NOMO-1 treated with DMSO at 0.1 percent for 48 hours (cell line): ENCODE results near the gene HMCN2.
"Not testable (repeated sequence)": the region's sequence is repeated elsewhere in the genome, so short reads cannot be mapped to it uniquely, and the experiment has no call there.

Experiments
- DNase-seq: peaks from one replicate; lab custom pipeline; 2025; ENCODE audit not compliant: unreplicated experiment; lab: John Stamatoyannopoulos, UW

HMCN2 gene

DNA sequence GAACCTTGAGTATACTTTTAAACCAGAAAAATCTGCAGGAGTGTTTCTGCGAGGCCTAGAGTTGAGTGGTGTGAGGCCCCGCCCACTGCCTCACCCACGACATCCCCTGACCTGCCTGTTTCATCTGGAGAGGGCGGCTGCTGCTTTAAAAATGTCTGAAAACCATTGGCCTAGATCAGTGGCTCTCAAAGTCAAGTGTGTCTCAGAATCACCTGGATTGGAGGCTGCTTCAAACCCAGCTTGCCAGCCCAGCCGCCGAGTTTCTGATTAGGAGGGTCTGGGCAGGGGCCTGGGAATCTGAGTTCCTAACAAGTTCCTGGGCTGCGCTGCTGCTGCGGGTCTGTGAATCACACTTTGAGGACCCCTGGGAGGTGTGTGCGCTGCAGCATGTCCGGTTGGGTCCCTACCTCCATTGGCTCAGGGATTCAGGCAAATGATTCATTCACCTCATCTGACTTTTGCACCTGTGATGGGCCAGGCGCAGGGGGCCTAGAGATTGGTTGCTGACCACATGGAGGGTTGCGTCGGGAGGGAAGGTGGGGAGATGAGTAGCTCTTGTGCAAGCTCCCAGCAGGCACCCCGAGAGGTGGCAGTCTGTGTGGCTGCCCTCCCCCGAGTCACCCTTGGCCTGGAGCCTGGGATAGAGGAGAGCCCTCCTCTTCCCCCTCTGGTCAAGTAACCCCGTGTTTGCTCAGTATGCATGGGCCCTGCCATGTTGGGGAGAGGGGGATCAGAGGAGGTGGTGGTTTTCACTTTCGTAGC, 27.6 kb upstream of the HMCN2 start:
- no peak for DNase-seq

- no peak for DNase-seq
These were observed 26.2 kb upstream of the HMCN2 start for GRCh38 chr9:130239363-130239695.

GRCh38 chr9:130239741-130240241, 25.8 kb upstream of the HMCN2 start:
- no peak for DNase-seq

GRCh38 chr9:130240410-130241197, 25.0 kb upstream of the HMCN2 start:
- peak; percentile 64 for DNase-seq

DNA sequence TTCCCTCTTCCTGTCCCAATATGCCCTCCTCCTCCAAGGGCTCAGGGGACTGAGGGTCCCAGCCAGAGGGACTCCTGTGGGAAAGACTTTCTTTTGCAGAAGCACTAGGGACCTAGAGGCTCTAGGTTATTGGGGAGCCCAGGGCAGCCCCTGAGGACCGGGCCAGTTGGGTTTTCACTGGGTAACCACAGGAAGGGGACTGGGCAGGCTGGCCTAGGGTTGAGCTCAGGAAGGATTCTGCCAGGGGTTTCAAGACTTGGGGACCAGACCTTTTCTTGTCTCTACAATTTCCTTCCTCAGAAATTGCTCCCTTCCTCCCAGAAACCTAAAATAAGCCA, 24.4 kb upstream of the HMCN2 start:
- no peak for DNase-seq

DNA sequence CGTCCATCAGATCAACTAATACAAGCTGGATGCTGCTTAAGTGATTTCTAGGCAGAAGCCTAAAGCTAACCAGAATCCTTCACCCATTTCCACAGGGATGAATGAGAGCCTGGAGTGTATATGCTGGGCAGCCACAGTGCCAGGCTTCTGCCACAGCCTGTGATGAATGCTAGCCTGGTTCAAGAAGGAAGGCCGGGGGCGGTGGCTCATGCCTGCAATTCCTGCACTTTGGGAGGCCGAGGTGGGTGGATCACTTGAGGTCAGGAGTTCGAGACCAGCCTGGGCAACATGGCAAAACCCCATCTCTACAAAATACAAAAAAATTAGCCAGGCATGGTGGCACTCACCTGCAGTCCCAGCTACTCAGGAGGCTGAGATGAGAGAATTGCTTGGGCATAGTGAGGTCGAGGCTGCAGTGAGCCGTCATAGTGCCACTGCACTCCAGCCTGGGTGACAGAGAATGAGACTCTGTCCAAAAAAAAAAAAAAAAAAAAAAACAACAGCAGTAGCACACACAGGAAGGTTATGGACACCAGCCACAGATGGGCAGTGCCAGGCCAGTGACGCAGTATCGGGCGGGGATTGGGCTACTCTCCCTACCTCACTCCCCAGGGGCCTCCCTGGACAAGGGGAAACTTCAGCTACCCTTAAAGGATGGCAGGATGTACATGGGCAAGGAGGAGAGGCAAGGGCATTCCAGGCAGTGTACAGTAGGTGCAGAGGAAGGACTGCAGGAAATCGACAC, 23.1 kb upstream of the HMCN2 start:
- DNase-seq = no peak

- peak; percentile 18 for DNase-seq
These were observed 22.3 kb upstream of the HMCN2 start for GRCh38 chr9:130243015-130243881.

- DNase-seq = no peak
These were observed 21.7 kb upstream of the HMCN2 start for GRCh38 chr9:130243882-130244170.

- DNase-seq = no peak
These were observed 20.9 kb upstream of the HMCN2 start for GRCh38 chr9:130244548-130245165.

DNA sequence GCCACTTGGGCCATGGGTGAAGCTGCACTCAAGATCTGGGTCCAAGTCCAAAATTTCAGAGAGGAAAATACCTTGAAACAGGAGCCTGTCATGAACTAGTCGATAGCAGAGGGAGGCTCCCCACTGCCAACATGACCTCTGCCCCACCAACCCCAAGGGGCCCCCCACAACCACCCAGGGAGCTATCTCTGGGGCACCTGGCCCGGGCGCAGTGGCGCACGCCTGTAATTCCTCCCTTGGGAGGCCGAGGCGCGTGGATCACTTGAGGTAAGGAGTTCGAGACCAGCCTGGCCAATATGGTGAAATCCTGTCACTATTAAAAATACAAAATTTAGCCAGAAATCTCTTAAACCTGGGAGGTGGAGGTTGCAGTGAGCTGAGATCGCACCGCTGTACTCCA, 20.1 kb upstream of the HMCN2 start:
- no peak for DNase-seq

DNA sequence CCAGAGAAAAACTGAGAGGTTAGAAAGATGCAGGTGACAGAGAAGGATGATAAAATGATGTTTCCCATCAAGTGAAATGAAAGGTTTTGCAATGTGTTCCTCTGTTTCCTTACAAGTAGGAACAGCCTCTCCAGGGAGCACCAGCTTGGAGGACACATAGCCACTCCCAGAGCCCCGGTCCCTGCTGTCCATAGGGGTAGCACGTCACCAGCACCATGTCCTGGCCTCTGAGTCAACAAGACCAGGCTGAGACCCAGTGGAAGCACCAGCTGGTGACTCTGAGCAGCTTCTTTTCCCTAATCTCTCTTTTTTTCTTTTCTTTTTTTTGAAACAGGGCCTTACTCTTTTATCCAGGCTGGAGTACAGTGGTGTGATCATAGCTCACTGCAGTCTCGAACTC, 19.4 kb upstream of the HMCN2 start:
- no peak for DNase-seq

DNA sequence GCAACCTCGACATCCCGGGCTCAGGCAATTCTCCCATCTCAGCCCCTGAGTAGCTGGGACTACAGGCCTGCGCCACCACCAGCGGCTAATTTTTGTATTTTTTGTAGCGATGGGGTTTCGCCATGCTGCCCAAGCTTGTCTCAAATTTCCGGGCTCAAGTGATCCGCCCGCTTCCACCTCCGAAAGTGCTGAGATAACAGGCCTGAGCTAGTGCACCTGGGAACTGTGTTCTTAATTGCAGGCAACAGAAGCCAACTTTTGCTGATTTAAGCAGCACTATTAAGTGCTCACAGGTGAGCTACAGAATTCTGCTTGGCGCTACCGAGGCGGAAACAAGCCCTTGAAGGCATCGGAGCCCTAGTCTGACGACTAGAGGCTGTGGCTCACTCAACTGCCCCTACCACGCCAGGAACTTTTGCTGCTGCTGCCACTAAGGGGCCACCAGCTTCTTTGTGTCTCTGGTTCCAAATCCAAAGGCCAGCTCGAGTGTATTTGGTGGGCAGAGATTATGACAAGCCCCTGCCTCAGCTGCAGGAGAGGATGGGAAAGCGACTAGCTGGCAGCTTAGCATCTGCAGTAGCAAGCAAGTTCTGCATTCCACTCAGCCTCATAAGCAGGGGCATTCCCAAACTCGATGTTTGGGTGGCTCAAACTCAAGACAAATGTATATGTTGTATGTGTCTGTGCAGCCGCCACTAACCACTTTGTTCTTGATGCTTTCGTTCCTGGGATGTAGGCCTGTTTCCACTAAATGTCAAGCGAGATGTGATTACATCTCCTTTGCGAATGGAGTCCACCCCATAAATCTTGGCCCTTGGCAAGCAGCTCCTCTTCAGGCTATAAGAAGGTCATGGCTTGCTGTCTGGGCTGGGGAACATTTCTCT, 10.6 kb upstream of the HMCN2 start:
- DNase-seq = no peak

DNA sequence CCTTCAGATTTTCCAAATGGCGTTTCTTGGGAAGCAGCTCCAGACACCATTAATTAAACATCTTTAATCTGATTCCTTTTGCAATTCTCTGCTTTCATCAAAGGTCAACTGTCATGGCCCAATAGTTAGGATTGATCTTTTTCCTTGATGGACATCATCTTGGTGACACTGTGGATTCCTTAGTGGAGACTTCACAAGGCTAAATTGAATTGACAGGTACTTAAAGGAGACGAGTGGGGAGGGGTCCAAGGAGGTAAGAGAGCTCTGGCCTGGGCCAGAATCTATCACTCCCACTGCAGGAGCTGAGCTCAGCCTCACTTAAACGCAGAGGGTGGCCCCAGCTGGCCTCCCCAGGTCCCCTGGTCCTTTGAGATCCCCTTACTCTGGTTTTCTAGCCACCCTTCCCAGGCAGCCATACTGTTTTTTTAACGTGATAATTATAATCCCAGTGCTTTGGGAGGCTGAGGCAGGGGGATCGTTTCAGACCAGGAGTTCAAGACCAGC, 9.9 kb upstream of the HMCN2 start:
- DNase-seq = no peak

- DNase-seq = no peak
These were observed 8.9 kb upstream of the HMCN2 start for GRCh38 chr9:130256644-130257043.

- not testable (repeated sequence) for DNase-seq
These were observed 7.4 kb upstream of the HMCN2 start for GRCh38 chr9:130258137-130258536.

- no peak for DNase-seq
These were observed 6.5 kb upstream of the HMCN2 start for GRCh38 chr9:130259044-130259443.

DNA sequence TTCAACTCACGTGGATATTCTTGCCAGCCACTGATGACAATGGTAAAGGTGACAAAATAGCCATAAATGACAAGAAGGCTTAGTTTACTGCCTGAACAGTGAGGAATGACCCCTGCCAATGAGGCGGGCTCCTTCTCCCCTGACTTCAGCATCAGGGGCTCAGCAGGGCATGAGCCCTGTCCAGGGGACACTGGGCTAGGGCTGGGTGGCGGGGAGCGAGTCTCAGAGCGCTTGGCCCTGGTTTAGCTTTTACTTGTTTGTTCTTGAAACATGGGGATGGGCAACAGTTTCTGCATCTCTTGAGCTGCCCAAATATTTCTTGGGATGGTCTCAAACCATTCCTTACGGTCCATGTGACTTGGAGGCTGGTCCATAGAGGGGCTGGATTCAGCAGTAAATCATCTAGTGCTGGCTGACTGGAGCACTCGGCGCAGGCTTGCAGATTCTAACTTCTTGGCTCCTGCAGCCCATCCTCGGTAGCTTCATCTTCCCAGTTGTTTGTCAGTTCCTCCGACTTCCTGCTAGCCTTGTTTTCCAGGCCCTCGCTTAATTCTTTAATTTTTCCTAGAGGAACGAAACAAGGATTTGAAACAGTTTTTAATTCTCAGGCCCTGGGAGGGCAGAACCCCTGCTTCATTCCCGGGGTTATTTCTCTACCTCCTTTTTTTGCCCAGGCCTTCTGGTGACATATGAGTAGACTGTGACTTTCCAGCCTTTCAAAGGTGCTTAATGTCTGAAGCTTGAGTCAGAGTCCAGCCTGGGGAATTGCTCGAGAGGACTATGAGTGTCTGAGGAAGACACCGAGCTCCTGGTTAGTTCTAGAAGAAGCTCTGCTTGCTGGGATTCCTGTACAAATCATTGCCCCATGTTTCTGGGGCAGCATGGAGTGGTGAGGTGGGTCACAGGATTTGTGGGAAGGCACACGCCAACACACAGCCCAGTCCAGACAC, 4.5 kb upstream of the HMCN2 start:
- no peak for DNase-seq

DNA sequence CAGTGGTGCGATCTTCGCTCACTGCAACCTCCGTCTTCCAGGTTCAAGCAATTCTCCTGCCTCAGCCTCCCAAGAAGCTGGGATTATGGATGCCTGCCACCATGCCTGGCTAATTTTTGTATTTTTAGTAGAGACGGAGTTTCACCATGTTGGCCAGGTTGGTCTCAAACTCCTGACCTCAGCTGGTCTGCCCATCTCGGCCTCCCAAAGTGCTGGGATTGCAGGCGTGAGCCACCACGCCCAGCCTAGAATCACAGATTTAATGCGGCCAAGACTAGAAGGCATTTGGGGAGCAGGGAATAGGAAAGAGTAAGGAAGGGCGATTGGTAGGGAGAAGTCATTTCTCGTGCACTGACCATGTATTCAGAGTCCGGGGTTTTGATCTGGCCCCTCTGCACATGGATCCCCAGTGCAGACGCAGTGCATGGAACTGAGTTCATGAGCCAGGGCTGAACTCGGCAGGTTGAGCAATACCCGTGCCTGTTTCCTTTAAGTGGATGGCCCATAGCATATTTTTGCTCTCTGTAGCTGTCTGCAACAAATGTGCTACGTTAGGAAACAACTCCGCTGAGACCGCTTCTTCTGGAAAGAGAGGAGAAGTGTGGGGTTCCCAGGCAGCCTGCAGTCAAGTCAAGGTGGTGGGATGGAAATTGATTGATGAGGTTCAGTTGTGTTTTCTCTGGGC, 3.4 kb upstream of the HMCN2 start:
- no peak for DNase-seq
